Endodermal cell (in vitro differentiated cells): ENCODE results near the gene LRMDA. TPM values are rescaled to one million over a fixed set of nuclear protein-coding genes. Genes with fewer than 3 reads are reported as not detected.
A peak's percentile ranks its signal among the peaks of the same experiment; 100 is the strongest.

Source experiments
- DNase-seq: peaks from one replicate; pipeline ENCODE4 v3.0.0-alpha.2; 2017
- H3K27ac ChIP-seq: 2 replicates; pipeline ENCODE4 v1.5.1; 2013; ENCODE audit warnings: mild to moderate bottlenecking, low read depth, low read length, moderate library complexity
- H3K27me3 ChIP-seq: 2 replicates; pipeline ENCODE4 v1.6.1; 2013; ENCODE audit warnings: mild to moderate bottlenecking, low read length, moderate library complexity; ENCODE audit not compliant: insufficient read depth, control insufficient read depth, poor library complexity, severe bottlenecking
- H3K36me3 ChIP-seq: 2 replicates; pipeline ENCODE4 v1.7.0; 2013; ENCODE audit warnings: mild to moderate bottlenecking, low read length, moderate library complexity; ENCODE audit not compliant: control insufficient read depth, insufficient read depth
- H3K4me1 ChIP-seq: one replicate; pipeline ENCODE4 v1.7.0; 2013; ENCODE audit warnings: low read length; ENCODE audit not compliant: control insufficient read depth, insufficient read depth
- H3K4me3 ChIP-seq: 2 replicates; pipeline ENCODE4 v1.5.1; 2013; ENCODE audit warnings: mild to moderate bottlenecking, low read length, moderate library complexity
- H3K9ac ChIP-seq: 2 replicates; pipeline ENCODE4 v1.6.1; 2013; ENCODE audit warnings: mild to moderate bottlenecking, low read length, moderate library complexity; ENCODE audit not compliant: poor library complexity, severe bottlenecking; ENCODE audit errors: extremely low read depth
- H3K9me3 ChIP-seq: 2 replicates; pipeline ENCODE4 v1.6.1; 2013; ENCODE audit warnings: mild to moderate bottlenecking, low read length, moderate library complexity; ENCODE audit not compliant: control insufficient read depth
- H3K27ac Mint-ChIP-seq: 2 replicates; pipeline ENCODE4 v1.8.0; 2020; ENCODE audit warnings: mixed read lengths
- H3K27me3 Mint-ChIP-seq: 2 replicates; pipeline ENCODE4 v1.8.0; 2021; ENCODE audit warnings: mild to moderate bottlenecking, mixed read lengths; ENCODE audit not compliant: insufficient read depth
- H3K36me3 Mint-ChIP-seq: 2 replicates; pipeline ENCODE4 v1.8.0; 2020; ENCODE audit warnings: low read depth, mixed read lengths
- H3K4me1 Mint-ChIP-seq: 2 replicates; pipeline ENCODE4 v1.8.0; 2020; ENCODE audit warnings: mixed read lengths
- H3K4me3 Mint-ChIP-seq: 2 replicates; pipeline ENCODE4 v1.8.0; 2020; ENCODE audit warnings: mild to moderate bottlenecking, moderate library complexity, mixed read lengths
- H3K9me3 Mint-ChIP-seq: 2 replicates; pipeline ENCODE4 v1.8.0; 2020; ENCODE audit warnings: mild to moderate bottlenecking, mixed read lengths
- WGBS, 2 experiments: methylation state at CpG; one replicate each; pipeline versions ENCODE4 v1.1.5 to v1.1.7; 2013; ENCODE audit warnings: missing lambda C conversion rate in 2 of 2, mixed read lengths in 1 of 2; ENCODE audit not compliant: insufficient coverage in 1 of 2, insufficient read length in 1 of 2; 5-methylcytosine and 5-hydroxymethylcytosine counted together
- total RNA-seq, 2 donors: library from RNA; stranded (reverse); fragmentation: NEBNext Ultra II Directional in 1 of 2; extraction: Animal tissue kit (Norgen Biotek cat#: 25700) in 1 of 2; gene quantifications; 2 replicates in 1 of 2; 3 replicates in 1 of 2; pipeline ENCODE4 v1.2.1, GENCODE V29; 2021
- TF ChIP-seq, protein P1 (sequence below): fragments of 200-600 bp; sonication (generic); conservative IDR thresholded peaks from 2 replicates; pipeline ENCODE4 v1.5.0; 2021; ENCODE audit warnings: antibody characterized with exemption, mild to moderate bottlenecking

Gene LRMDA
- total RNA-seq, 2 donors from 2014 or later = 1.7 to 5.1 TPM

GRCh38 chr10:76488602-76489001, 1057.2 kb downstream of the LRMDA start:
- Mint-ChIP-seq H3K4me1 (peaks cover 5% of the 10 kb centered on the region), H3K4me3 (no peak overlapping the region), H3K9me3 (peaks cover 29% of the 10 kb centered on the region), H3K27ac (no peak overlapping the region), H3K36me3 (no peaks in the 10 kb centered on the region), H3K27me3 (no peaks in the 10 kb centered on the region)
- Histone ChIP-seq H3K9ac (no peak overlapping the region), H3K36me3 (no peaks in the 10 kb centered on the region), H3K4me1 (no peaks in the 10 kb centered on the region), H3K4me3 (no peak overlapping the region), H3K9me3 (peaks cover 51% of the 10 kb centered on the region), H3K27me3 (no peaks in the 10 kb centered on the region), H3K27ac (no peak overlapping the region)
- TF ChIP-seq, protein P1, sequence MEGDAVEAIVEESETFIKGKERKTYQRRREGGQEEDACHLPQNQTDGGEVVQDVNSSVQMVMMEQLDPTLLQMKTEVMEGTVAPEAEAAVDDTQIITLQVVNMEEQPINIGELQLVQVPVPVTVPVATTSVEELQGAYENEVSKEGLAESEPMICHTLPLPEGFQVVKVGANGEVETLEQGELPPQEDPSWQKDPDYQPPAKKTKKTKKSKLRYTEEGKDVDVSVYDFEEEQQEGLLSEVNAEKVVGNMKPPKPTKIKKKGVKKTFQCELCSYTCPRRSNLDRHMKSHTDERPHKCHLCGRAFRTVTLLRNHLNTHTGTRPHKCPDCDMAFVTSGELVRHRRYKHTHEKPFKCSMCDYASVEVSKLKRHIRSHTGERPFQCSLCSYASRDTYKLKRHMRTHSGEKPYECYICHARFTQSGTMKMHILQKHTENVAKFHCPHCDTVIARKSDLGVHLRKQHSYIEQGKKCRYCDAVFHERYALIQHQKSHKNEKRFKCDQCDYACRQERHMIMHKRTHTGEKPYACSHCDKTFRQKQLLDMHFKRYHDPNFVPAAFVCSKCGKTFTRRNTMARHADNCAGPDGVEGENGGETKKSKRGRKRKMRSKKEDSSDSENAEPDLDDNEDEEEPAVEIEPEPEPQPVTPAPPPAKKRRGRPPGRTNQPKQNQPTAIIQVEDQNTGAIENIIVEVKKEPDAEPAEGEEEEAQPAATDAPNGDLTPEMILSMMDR = no peak
- 80 to 96% methylated on average over 1 of the region's 1 CpG for WGBS, 2 experiments
- DNase-seq = no peak

GRCh38 chr10:76491216-76491615, 1059.8 kb downstream of the LRMDA start:
- TF ChIP-seq, protein P1 = no peak
- H3K4me1 Mint-ChIP-seq = peaks cover 5% of the 10 kb centered on the region
- H3K4me3 Mint-ChIP-seq = no peak overlapping the region
- H3K4me3 ChIP-seq = peak overlapping the region; percentile 23
- no peak for DNase-seq
- no peak overlapping the region for H3K27ac ChIP-seq
- H3K9me3 Mint-ChIP-seq = peaks cover 40% of the 10 kb centered on the region
- H3K27ac Mint-ChIP-seq = no peak overlapping the region
- H3K9ac ChIP-seq = no peak overlapping the region
- H3K27me3 ChIP-seq = no peaks in the 10 kb centered on the region
- H3K27me3 Mint-ChIP-seq = no peaks in the 10 kb centered on the region
- H3K36me3 Mint-ChIP-seq = no peaks in the 10 kb centered on the region
- peaks cover 55% of the 10 kb centered on the region for H3K9me3 ChIP-seq
- no peaks in the 10 kb centered on the region for H3K36me3 ChIP-seq
- no peaks in the 10 kb centered on the region for H3K4me1 ChIP-seq

DNA sequence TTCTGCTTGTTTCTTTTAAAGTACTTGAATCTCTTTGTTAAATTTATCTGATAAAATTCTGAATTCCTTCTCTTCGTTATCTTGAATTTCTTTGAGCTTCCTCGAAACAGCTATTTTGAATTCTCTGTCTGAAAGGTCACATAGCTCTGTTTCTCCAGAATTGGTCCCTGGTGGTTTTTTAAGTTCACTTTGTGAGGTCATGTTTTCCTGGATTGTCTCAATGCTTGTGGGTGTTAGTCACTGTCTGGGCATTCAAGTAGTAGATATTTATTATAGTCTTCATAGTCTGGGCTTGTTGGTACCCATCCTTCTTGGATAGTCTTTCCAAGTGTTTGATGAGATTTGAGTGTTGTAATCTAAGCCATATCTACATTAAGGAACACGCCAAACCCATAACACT, 1060.6 kb downstream of the LRMDA start:
- Histone ChIP-seq H3K36me3 (no peaks in the 10 kb centered on the region), H3K9me3 (peaks cover 55% of the 10 kb centered on the region), H3K4me3 (peak overlapping the region; percentile 47), H3K9ac (no peak overlapping the region), H3K27me3 (no peaks in the 10 kb centered on the region), H3K27ac (no peak overlapping the region), H3K4me1 (no peaks in the 10 kb centered on the region)
- no peaks in the 10 kb centered on the region for H3K27me3 Mint-ChIP-seq
- no peaks in the 10 kb centered on the region for H3K36me3 Mint-ChIP-seq
- no peak for DNase-seq
- H3K9me3 Mint-ChIP-seq = peaks cover 40% of the 10 kb centered on the region
- H3K4me1 Mint-ChIP-seq = peaks cover 5% of the 10 kb centered on the region
- WGBS, 2 experiments = 56 to 87% methylated on average over 2 to 3 of the region's 3 CpGs
- H3K4me3 Mint-ChIP-seq = no peak overlapping the region
- TF ChIP-seq, protein P1 = no peak
- no peak overlapping the region for H3K27ac Mint-ChIP-seq
